Caco-2 (cell line): ENCODE measurements around the gene HDAC3. TPM values are rescaled to one million over a fixed set of nuclear protein-coding genes. Genes with fewer than 3 reads are reported as not detected.

Experiments
- BruUV-seq: library from RNA; stranded (reverse); fragments of 400-500 nt; replicated peaks from 2 replicates; lab custom pipeline; 2021; lab: Mats Ljungman, UMichigan
- CTCF ChIA-PET: fragments of 300-600 bp; sonication (Branson Sonifier 250); formaldehyde crosslinking; loops from one replicate; lab custom pipeline; 2022; ENCODE audit warnings: antibody characterized with exemption; lab: Charles Lee
- POLR2A ChIA-PET: fragments of 300-600 bp; sonication (Branson Sonifier 250); formaldehyde crosslinking; loops from one replicate; lab custom pipeline; 2022; ENCODE audit warnings: antibody characterized with exemption; lab: Charles Lee
- DNase-seq, 2 experiments: peaks; one replicate each; pipeline versions ENCODE4 v3.0.0 to v3.0.0-alpha.2; 2020 to 2022
- H3K27me3 ChIP-seq: replicated peaks from 2 replicates; pipeline ENCODE4 v1.6.0; 2011; ENCODE audit warnings: low read length; ENCODE audit not compliant: control insufficient read depth, insufficient read depth
- H3K36me3 ChIP-seq: 2 replicates; pipeline ENCODE4 v1.5.1; 2011; ENCODE audit warnings: low read length; ENCODE audit not compliant: control insufficient read depth, insufficient read depth
- H3K4me1 ChIP-seq: fragments of 250-450 bp; sonication (Bioruptor Pico); 2 replicates; pipeline ENCODE4 v1.5.1; 2020; ENCODE audit warnings: mild to moderate bottlenecking
- H3K4me3 ChIP-seq: 2 replicates; pipeline ENCODE4 v1.5.1; 2011; ENCODE audit warnings: low read depth, mild to moderate bottlenecking, control low read depth, low read length
- H3K9me3 ChIP-seq: fragments of 250-450 bp; sonication (Bioruptor Pico); 2 replicates; pipeline ENCODE4 v1.5.1; 2020; ENCODE audit warnings: mild to moderate bottlenecking, moderate library complexity
- H3K27ac Mint-ChIP-seq: one replicate; pipeline ENCODE4 v1.8.0; 2022; ENCODE audit warnings: mixed read lengths; ENCODE audit not compliant: unreplicated experiment
- H3K27me3 Mint-ChIP-seq: one replicate; pipeline ENCODE4 v1.8.0; 2022; ENCODE audit warnings: mixed read lengths; ENCODE audit not compliant: insufficient read depth, unreplicated experiment
- H3K36me3 Mint-ChIP-seq: one replicate; pipeline ENCODE4 v1.8.0; 2022; ENCODE audit warnings: mild to moderate bottlenecking, mixed read lengths; ENCODE audit not compliant: insufficient read depth, unreplicated experiment
- H3K4me1 Mint-ChIP-seq: one replicate; pipeline ENCODE4 v1.8.0; 2022; ENCODE audit warnings: low read depth, mixed read lengths; ENCODE audit not compliant: unreplicated experiment
- H3K4me3 Mint-ChIP-seq: one replicate; pipeline ENCODE4 v1.8.0; 2022; ENCODE audit warnings: mild to moderate bottlenecking, moderate library complexity, mixed read lengths; ENCODE audit not compliant: unreplicated experiment
- H3K9me3 Mint-ChIP-seq: one replicate; pipeline ENCODE4 v1.8.0; 2022; ENCODE audit warnings: mixed read lengths; ENCODE audit not compliant: unreplicated experiment
- intact Hi-C: fragments of 100-400 bp; cut with micrococcal nuclease; formaldehyde crosslinking; loops from one replicate; pipeline ENCODE4 v1.10.0; 2022; ENCODE audit not compliant: unreplicated experiment
- total RNA-seq: library from RNA; stranded (reverse); gene quantifications from 2 replicates; pipeline ENCODE4 v1.2.3, GENCODE V29; 2022
- TF ChIP-seq, protein P1 (sequence below), 2 experiments: fragments of 200-600 bp in 1 of 2; IDR thresholded peaks; 1 replicate in 1 of 2; 2 replicates in 1 of 2; pipeline versions ENCODE4 v1.5.1 to v1.8.0; 2011 to 2022; ENCODE audit warnings: antibody characterized with exemption in 1 of 2, control low read depth in 1 of 2, inconsistent platforms in 1 of 2, low read depth in 1 of 2, low read length in 1 of 2, mild to moderate bottlenecking in 1 of 2, moderate library complexity in 1 of 2; ENCODE audit not compliant: insufficient read depth in 1 of 2, severe bottlenecking in 1 of 2, unreplicated experiment in 1 of 2

The HDAC3 gene
- total RNA-seq, 1 experiment from 2014 or later = 73.0 TPM

DNA sequence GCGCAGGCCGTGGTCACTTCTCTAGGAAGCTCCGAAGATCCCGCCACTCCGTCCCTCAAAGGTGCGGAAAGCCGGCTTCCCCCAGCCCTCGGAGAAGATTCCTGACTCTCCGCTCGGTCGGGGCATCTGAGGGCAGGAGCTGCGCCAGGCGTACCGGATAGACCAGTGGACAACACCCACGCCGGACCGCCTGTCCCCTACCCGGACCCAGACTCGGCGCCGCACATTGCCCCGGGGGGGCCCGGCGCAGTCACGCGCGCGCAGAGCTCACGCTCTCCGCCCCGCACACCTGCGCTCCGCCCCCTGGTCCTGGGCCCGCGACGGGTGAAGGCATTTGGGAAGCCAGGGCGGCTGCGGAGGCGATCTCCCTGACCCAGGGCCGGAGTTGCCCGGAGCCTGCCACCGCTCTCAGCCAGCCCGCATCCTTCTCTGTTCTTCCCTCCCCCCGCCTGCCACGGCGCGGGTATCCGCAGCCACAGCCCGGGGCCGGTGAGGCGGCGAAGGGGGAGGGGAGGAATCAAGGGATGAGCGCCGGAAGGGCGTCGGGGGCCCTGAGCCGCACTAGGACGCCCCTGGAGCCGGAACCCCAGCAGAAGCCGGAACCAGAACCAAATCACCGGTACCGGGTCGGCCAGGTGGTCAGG is 596 bp upstream of the HDAC3 start:
- H3K27me3 Mint-ChIP-seq = no peaks in the 10 kb centered on the region
- POLR2A ChIA-PET = interaction anchor here (0.9 to 3.0 kb wide), 5 partner anchors 9 to 45 kb away, joined by 3 to 23 read pairs (median 7); partner anchors contain the start of genes DIAPH1 and FCHSD1
- intact Hi-C loops = loop anchor here (1.0 kb wide), 1 partner anchor 45 kb away; no protein-coding TSS in a partner anchor
- DNase-seq = no peak
- no peak overlapping the region for H3K27ac Mint-ChIP-seq
- Histone ChIP-seq H3K36me3 (peaks cover 1% of the 10 kb centered on the region; the same call in 1 of the 2 replicates), H3K9me3 (no peaks in the 10 kb centered on the region), H3K4me1 (peaks cover 17% of the 10 kb centered on the region; the same call in 1 of the 2 replicates), H3K4me3 (peak overlapping the region; percentile 85), H3K27me3 (no peaks in the 10 kb centered on the region)
- H3K4me3 Mint-ChIP-seq = peak overlapping the region; percentile 90
- BruUV-seq = TSS peak; percentile 55
- CTCF ChIA-PET = interaction anchor here (0.8 to 3.7 kb wide), 6 partner anchors 14 to 73 kb away, joined by 3 to 40 read pairs (median 8); partner anchors contain the start of genes DIAPH1 and FCHSD1
- H3K36me3 Mint-ChIP-seq = peaks cover 7% of the 10 kb centered on the region
- TF ChIP-seq, protein P1, sequence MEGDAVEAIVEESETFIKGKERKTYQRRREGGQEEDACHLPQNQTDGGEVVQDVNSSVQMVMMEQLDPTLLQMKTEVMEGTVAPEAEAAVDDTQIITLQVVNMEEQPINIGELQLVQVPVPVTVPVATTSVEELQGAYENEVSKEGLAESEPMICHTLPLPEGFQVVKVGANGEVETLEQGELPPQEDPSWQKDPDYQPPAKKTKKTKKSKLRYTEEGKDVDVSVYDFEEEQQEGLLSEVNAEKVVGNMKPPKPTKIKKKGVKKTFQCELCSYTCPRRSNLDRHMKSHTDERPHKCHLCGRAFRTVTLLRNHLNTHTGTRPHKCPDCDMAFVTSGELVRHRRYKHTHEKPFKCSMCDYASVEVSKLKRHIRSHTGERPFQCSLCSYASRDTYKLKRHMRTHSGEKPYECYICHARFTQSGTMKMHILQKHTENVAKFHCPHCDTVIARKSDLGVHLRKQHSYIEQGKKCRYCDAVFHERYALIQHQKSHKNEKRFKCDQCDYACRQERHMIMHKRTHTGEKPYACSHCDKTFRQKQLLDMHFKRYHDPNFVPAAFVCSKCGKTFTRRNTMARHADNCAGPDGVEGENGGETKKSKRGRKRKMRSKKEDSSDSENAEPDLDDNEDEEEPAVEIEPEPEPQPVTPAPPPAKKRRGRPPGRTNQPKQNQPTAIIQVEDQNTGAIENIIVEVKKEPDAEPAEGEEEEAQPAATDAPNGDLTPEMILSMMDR (IDR thresholded peaks at IDR 0.05; ENCODE audit: insufficient read depth in 1 of 2, low read depth in 1 of 2, low read length in 1 of 2, severe bottlenecking in 1 of 2, unreplicated experiment in 1 of 2) = no peak
- H3K9me3 Mint-ChIP-seq = no peaks in the 10 kb centered on the region
- peaks cover 16% of the 10 kb centered on the region for H3K4me1 Mint-ChIP-seq

DNA sequence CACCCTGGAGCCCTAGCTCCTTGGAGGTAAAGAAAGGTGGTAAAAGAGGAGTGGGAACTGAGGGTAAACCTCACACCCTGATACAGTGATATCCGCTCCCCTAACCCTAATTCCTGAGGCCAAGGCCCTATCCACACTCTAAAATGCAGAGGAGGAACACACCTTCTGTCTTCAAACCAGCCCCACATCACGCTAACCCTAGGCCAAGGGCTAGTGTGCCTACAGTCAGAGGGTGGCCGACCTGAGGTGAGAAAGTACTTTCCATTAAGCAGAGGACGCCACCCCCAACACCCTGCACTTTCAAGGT is 590 bp downstream of the HDAC3 start:
- H3K27me3 ChIP-seq = no peaks in the 10 kb centered on the region
- H3K36me3 Mint-ChIP-seq = peaks cover 4% of the 10 kb centered on the region
- peak overlapping the region; percentile 72 for H3K27ac Mint-ChIP-seq
- DNase-seq = no peak
- H3K27me3 Mint-ChIP-seq = no peaks in the 10 kb centered on the region
- peaks cover 8% of the 10 kb centered on the region; the same call in 1 of the 2 replicates for H3K4me1 ChIP-seq
- peaks cover 1% of the 10 kb centered on the region; the same call in 1 of the 2 replicates for H3K36me3 ChIP-seq
- H3K9me3 ChIP-seq = no peaks in the 10 kb centered on the region
- H3K4me1 Mint-ChIP-seq = peaks cover 4% of the 10 kb centered on the region
- TF ChIP-seq, protein P1 (IDR thresholded peaks at IDR 0.05; ENCODE audit: insufficient read depth in 1 of 2, low read depth in 1 of 2, low read length in 1 of 2, severe bottlenecking in 1 of 2, unreplicated experiment in 1 of 2) = no peak
- POLR2A ChIA-PET = interaction anchor here (1.3 to 3.0 kb wide), 3 partner anchors 15 to 44 kb away, joined by 7 to 23 read pairs (median 19); partner anchors contain the start of genes DIAPH1 and FCHSD1
- CTCF ChIA-PET = interaction anchor here (0.6 to 3.7 kb wide), 3 partner anchors 17 to 67 kb away, joined by 3 to 40 read pairs (median 33); partner anchors contain the start of gene DIAPH1
- H3K9me3 Mint-ChIP-seq = no peaks in the 10 kb centered on the region
- no TSS peak for BruUV-seq
- intact Hi-C loops = loop anchor here (1.0 kb wide), 2 partner anchors 15 to 17 kb away; partner anchors contain the start of gene FCHSD1
- H3K4me3 Mint-ChIP-seq = peak overlapping the region; percentile 90
- peak overlapping the region; percentile 85 for H3K4me3 ChIP-seq

DNA sequence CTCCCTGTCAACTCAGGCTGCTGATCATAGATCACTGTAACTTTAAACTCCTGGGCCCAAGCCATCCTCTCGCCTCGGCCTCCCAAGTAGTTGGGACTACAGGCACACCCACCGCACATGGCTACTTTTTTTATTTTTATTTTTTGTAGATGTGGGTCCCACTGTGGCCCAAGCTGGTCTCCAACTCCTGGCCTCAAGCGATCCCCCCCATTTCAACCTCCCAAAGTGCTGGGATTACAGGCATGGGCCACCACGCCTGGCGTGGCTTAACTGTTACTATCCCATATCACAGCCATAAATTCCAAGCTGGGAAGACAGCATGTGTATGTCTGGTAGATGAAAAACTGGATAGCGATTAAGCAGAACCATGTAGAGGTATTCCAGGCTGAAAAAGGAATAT is 1.0 kb downstream of the HDAC3 start:
- BruUV-seq = no TSS peak

More for the DNA sequence above, 1.0 kb downstream of the HDAC3 start:
- H3K4me3 Mint-ChIP-seq = peak overlapping the region; percentile 90
- ChIA-PET POLR2A (interaction anchor here (3.0 kb wide), 1 partner anchor 16 kb away, joined by 23 read pairs; the partner anchor contains the start of gene DIAPH1), CTCF (interaction anchor here (3.7 kb wide), 1 partner anchor 17 kb away, joined by 40 read pairs; the partner anchor contains the start of gene DIAPH1)
- TF ChIP-seq, protein P1 (IDR thresholded peaks at IDR 0.05; ENCODE audit: insufficient read depth in 1 of 2, low read depth in 1 of 2, low read length in 1 of 2, severe bottlenecking in 1 of 2, unreplicated experiment in 1 of 2) = no peak
- no peak overlapping the region for H3K27ac Mint-ChIP-seq
- Histone ChIP-seq H3K4me1 (peaks cover 8% of the 10 kb centered on the region; the same call in 1 of the 2 replicates), H3K4me3 (peak overlapping the region; percentile 85), H3K27me3 (no peaks in the 10 kb centered on the region), H3K36me3 (peaks cover 1% of the 10 kb centered on the region; the same call in 1 of the 2 replicates), H3K9me3 (no peaks in the 10 kb centered on the region)
- peaks cover under 1% of the 10 kb centered on the region for H3K36me3 Mint-ChIP-seq
- no peak for DNase-seq
- H3K4me1 Mint-ChIP-seq = no peaks in the 10 kb centered on the region
- no peaks in the 10 kb centered on the region for H3K9me3 Mint-ChIP-seq
- intact Hi-C loops = loop anchor here (1.0 kb wide), 2 partner anchors 16 kb away; partner anchors contain the start of gene FCHSD1
- no peaks in the 10 kb centered on the region for H3K27me3 Mint-ChIP-seq
